ENCODE results near the gene CYP4F12. TPM values are rescaled to one million over a fixed set of nuclear protein-coding genes. Genes with fewer than 3 reads are reported as not detected.
A peak's percentile ranks its signal among the peaks of the same experiment; 100 is the strongest.

Gene CYP4F12
- total and polyA plus RNA-seq, 2 experiments from 2014 or later: not detected

DNA sequence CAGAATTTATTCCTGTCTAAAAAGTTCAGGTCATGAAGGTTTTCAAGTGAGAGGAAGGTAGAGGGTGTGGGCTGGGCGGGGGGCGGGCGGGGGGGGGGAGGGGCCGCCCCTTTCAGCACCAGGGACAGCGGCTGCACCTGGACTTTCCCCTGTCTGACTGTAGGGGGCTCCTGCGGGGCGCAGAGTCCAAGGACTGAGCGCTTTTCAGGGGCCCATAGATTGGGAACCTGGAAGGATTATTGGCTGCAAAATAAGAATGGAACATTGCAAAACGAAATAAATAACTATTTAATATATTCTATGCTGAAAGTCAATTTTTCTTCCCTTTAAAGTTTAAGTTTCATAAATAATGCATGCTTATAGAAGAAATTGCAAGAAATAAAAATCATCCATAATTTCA is 41.1 kb upstream of the CYP4F12 start:
- Histone ChIP-seq H3K27me3 (no peaks in the 10 kb centered on the region), H3K4me3 (no peak overlapping the region), H3K9me3 (ENCODE audit: low read depth) (no peaks in the 10 kb centered on the region), H3K36me3 (no peaks in the 10 kb centered on the region), H3K4me1 (ENCODE audit: low read depth) (no peaks in the 10 kb centered on the region), H3K27ac (no peak overlapping the region)
- DNase-seq (ENCODE audit: low read depth in 1 of 2, low spot score in 1 of 2): peak in 1 of 2 donors; percentile 11
- TF ChIP-seq, protein P1, sequence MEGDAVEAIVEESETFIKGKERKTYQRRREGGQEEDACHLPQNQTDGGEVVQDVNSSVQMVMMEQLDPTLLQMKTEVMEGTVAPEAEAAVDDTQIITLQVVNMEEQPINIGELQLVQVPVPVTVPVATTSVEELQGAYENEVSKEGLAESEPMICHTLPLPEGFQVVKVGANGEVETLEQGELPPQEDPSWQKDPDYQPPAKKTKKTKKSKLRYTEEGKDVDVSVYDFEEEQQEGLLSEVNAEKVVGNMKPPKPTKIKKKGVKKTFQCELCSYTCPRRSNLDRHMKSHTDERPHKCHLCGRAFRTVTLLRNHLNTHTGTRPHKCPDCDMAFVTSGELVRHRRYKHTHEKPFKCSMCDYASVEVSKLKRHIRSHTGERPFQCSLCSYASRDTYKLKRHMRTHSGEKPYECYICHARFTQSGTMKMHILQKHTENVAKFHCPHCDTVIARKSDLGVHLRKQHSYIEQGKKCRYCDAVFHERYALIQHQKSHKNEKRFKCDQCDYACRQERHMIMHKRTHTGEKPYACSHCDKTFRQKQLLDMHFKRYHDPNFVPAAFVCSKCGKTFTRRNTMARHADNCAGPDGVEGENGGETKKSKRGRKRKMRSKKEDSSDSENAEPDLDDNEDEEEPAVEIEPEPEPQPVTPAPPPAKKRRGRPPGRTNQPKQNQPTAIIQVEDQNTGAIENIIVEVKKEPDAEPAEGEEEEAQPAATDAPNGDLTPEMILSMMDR (IDR thresholded peaks at IDR 0.05; ENCODE audit: low read depth, low read length): peak; percentile 42

DNA sequence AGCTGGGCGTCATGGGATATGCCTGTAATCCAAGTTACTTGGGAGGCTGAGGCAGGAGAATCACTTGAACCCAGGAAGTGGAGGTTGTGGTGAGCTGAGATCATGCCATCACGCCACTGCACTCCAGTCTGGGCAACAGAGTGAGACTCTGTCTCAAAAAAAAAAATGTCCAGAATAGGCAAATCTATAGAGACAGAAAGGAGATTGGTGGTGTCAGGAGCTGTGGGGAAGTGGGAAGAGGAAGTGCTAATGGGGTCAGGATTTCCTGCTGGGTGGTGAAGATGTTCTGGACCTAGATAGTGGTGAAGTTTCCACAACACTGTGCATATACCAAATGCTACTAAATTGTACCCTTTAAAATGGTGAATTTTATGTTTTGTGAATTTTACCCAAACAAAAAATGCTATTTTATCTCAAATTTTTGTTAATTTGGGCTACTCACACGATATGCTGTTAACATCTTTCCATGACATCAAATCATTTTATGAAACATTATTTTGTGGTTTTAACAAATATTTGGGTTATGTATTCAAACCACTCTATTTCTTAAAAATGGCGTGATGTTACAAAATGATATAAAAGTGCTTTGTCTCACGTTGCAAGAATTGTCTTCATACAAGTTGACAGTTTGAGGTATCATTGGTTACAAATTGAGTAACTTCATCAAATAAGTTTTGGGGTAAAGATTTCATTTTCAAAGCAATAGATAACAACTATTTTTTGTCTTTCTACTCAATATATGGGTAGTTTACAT is 39.6 kb upstream of the CYP4F12 start:
- TF ChIP-seq, protein P1 (IDR thresholded peaks at IDR 0.05; ENCODE audit: low read depth, low read length): no peak
- H3K36me3 ChIP-seq: no peaks in the 10 kb centered on the region
- no peaks in the 10 kb centered on the region for H3K27me3 ChIP-seq
- peaks cover 3% of the 10 kb centered on the region for H3K9me3 ChIP-seq (ENCODE audit: low read depth)
- H3K27ac ChIP-seq: no peak overlapping the region
- DNase-seq (ENCODE audit: low read depth in 1 of 2, low spot score in 1 of 2): no peak
- no peak overlapping the region for H3K4me3 ChIP-seq
- H3K4me1 ChIP-seq (ENCODE audit: low read depth): no peaks in the 10 kb centered on the region

DNA sequence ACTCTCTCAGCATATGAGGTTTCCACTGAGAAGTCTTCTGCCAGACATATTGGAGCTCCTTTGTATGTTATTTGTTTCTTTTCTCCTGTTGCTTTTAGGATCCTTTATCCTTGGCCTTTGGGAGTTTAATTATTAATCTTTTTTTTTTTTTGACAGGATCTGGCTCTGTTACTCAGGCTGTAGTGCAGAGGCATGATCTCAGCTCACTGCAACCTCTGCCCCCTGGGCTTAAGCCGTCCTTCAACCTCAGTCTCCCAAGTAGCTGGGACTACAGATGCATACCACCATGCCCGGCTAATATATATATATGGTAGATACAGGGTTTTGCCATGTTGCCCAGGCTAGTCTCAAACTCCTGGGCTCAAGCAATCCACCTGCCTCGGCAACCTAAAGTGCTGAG is 38.8 kb upstream of the CYP4F12 start:
- H3K36me3 ChIP-seq: no peaks in the 10 kb centered on the region
- no peak overlapping the region for H3K4me3 ChIP-seq
- no peak for DNase-seq (ENCODE audit: low read depth in 1 of 2, low spot score in 1 of 2)
- no peaks in the 10 kb centered on the region for H3K27me3 ChIP-seq
- TF ChIP-seq, protein P1 (IDR thresholded peaks at IDR 0.05; ENCODE audit: low read depth, low read length): no peak
- H3K9me3 ChIP-seq (ENCODE audit: low read depth): peaks cover 3% of the 10 kb centered on the region
- no peak overlapping the region for H3K27ac ChIP-seq
- no peaks in the 10 kb centered on the region for H3K4me1 ChIP-seq (ENCODE audit: low read depth)

DNA sequence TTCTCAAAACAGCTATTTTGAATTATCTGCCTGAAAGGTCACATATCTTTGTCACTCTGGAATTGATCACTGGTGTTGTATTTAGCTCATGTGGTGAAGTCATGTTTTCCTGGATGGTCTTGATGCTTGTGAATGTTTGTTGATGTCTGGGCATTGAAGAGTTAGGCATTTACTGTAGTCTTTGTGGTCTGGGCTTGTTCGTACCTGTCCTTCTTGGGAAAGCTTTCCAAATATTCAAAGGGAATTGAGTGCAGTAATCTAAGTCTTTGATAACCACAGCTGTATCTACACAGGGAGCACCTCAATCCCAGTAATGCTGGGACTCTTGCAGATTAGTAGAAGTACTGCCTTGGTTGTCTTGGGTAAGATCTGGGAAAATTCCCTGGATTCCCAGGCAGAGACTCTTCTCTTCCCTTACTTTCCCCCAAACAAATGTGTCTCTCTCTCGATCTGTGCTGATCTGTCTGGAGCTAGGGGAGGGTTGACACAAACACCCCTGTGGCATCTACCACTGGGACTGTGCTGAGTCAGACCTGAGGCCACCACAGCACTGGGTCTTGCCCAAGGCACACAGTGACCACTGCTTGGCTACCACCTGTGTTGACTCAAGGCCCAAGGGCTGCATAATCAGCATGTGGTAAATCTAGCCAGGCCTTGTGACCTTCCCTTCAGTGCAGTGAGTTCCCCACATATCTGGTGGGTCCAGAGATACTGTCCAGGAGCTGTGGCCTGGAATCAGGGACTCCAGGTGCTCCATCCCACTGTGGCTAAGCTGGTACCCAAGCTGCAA is 37.7 kb upstream of the CYP4F12 start:
- TF ChIP-seq, protein P1 (IDR thresholded peaks at IDR 0.05; ENCODE audit: low read depth, low read length): no peak
- Histone ChIP-seq H3K27me3 (no peaks in the 10 kb centered on the region), H3K27ac (no peak overlapping the region), H3K4me3 (no peak overlapping the region), H3K36me3 (no peaks in the 10 kb centered on the region), H3K4me1 (ENCODE audit: low read depth) (no peaks in the 10 kb centered on the region), H3K9me3 (ENCODE audit: low read depth) (peaks cover 3% of the 10 kb centered on the region)
- DNase-seq (ENCODE audit: low read depth in 1 of 2, low spot score in 1 of 2): no peak

DNA sequence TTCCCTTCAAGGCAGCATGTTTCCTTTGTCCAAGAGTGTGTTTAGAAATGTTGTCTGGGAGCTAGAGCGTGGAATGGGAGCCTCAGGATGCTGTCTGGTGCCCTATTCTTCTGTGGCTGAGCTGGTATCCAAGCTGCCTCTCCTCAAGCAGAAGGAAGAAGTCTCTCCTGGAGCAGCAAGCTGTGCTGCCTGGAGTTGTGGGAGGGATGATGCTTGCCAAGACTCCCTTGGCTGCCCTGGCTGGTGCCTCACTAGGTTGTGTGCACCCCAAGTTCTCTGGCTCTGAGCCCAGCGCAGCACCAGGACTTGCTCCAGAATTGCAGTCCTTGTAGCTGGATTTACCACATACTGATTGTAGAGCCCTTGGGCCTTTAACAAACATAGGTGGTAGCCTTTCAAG is 36.9 kb upstream of the CYP4F12 start:
- no peaks in the 10 kb centered on the region for H3K4me1 ChIP-seq (ENCODE audit: low read depth)
- H3K4me3 ChIP-seq: no peak overlapping the region
- TF ChIP-seq, protein P1 (IDR thresholded peaks at IDR 0.05; ENCODE audit: low read depth, low read length): no peak
- no peak overlapping the region for H3K27ac ChIP-seq
- H3K27me3 ChIP-seq: no peaks in the 10 kb centered on the region
- no peak for DNase-seq (ENCODE audit: low read depth in 1 of 2, low spot score in 1 of 2)
- H3K36me3 ChIP-seq: no peaks in the 10 kb centered on the region
- H3K9me3 ChIP-seq (ENCODE audit: low read depth): peaks cover 3% of the 10 kb centered on the region

Measured in cardiac muscle cell (in vitro differentiated cells and primary cell).